ENCODE measurements around the gene RAPGEF3.

The RAPGEF3 gene

DNA sequence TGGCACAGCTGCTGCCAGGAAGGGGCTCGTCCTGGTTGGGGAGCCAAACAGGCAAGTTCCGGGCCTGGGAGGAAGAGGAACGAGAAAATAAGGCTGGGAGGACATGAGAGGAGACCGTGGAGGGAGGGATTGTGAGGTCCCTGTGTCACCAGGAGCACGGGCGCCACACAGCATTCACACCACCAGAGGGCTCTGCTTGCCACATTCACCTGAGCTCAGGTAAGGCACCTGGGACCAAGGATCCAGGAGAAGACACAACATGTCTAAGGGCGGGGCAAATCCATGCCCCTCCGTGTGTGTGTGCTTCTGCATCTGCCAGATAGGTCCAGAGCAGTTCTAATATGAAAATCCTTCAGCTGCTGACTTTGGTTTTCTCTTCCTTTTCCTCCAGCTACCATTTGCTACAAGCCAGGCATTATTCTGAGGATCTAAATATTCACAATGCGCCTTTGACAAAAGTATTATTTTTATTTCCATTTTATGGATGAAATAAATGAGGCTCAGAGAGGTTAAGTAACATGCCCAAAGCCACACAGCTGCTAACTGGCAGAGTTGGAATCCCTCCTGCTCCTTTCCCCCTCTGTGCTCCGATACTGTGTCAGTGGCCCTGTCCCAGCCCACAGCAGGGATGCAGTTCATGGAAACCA is 14.6 kb downstream of the RAPGEF3 start:
- no peaks in the 10 kb centered on the region for H3K27me3 ChIP-seq (ENCODE audit: control insufficient read depth in 2 of 2, insufficient read depth in 2 of 2, low read length in 2 of 2)
- no peak overlapping the region for H3K9ac ChIP-seq (ENCODE audit: low read depth in 1 of 2, low read length in 2 of 2)
- no peaks in the 10 kb centered on the region for H3K9me3 ChIP-seq (ENCODE audit: control insufficient read depth in 2 of 2, low read length in 2 of 2)
- H3K4me3 ChIP-seq (ENCODE audit: low read length in 2 of 2): no peak overlapping the region
- H3K36me3 ChIP-seq (ENCODE audit: control insufficient read depth in 2 of 2, insufficient read depth in 2 of 2, low read length in 2 of 2): no peaks in the 10 kb centered on the region
- H3K4me1 ChIP-seq (ENCODE audit: control insufficient read depth in 2 of 2, insufficient read depth in 2 of 2, low read length in 2 of 2): peaks cover 18 to 20% of the 10 kb centered on the region in 2 donors
- H3K27ac ChIP-seq (ENCODE audit: low read depth in 2 of 2, low read length in 2 of 2): no peak overlapping the region

GRCh38 chr12:47743311-47743860 is 15.3 kb downstream of the RAPGEF3 start:
- H3K36me3 ChIP-seq (ENCODE audit: control insufficient read depth in 2 of 2, insufficient read depth in 2 of 2, low read length in 2 of 2): no peaks in the 10 kb centered on the region
- peaks cover 18 to 20% of the 10 kb centered on the region in 2 donors for H3K4me1 ChIP-seq (ENCODE audit: control insufficient read depth in 2 of 2, insufficient read depth in 2 of 2, low read length in 2 of 2)
- no peak overlapping the region for H3K9ac ChIP-seq (ENCODE audit: low read depth in 1 of 2, low read length in 2 of 2)
- H3K27me3 ChIP-seq (ENCODE audit: control insufficient read depth in 2 of 2, insufficient read depth in 2 of 2, low read length in 2 of 2): no peaks in the 10 kb centered on the region
- H3K4me3 ChIP-seq (ENCODE audit: low read length in 2 of 2): no peak overlapping the region
- no peak overlapping the region for H3K27ac ChIP-seq (ENCODE audit: low read depth in 2 of 2, low read length in 2 of 2)
- H3K9me3 ChIP-seq (ENCODE audit: control insufficient read depth in 2 of 2, low read length in 2 of 2): no peaks in the 10 kb centered on the region

- Histone ChIP-seq H3K27ac (ENCODE audit: low read depth in 2 of 2, low read length in 2 of 2) (no peak overlapping the region), H3K36me3 (ENCODE audit: control insufficient read depth in 2 of 2, insufficient read depth in 2 of 2, low read length in 2 of 2) (no peaks in the 10 kb centered on the region), H3K9me3 (ENCODE audit: control insufficient read depth in 2 of 2, low read length in 2 of 2) (no peaks in the 10 kb centered on the region), H3K4me3 (ENCODE audit: low read length in 2 of 2) (no peak overlapping the region), H3K9ac (ENCODE audit: low read depth in 1 of 2, low read length in 2 of 2) (no peak overlapping the region), H3K4me1 (ENCODE audit: control insufficient read depth in 2 of 2, insufficient read depth in 2 of 2, low read length in 2 of 2) (peaks cover 18 to 20% of the 10 kb centered on the region in 2 donors), H3K27me3 (ENCODE audit: control insufficient read depth in 2 of 2, insufficient read depth in 2 of 2, low read length in 2 of 2) (no peaks in the 10 kb centered on the region)
Observed at GRCh38 chr12:47742253-47742825, 16.3 kb downstream of the RAPGEF3 start.

- Histone ChIP-seq H3K4me3 (ENCODE audit: low read length in 2 of 2) (no peak overlapping the region), H3K4me1 (ENCODE audit: control insufficient read depth in 2 of 2, insufficient read depth in 2 of 2, low read length in 2 of 2) (peaks cover 23 to 26% of the 10 kb centered on the region in 2 donors), H3K9ac (ENCODE audit: low read depth in 1 of 2, low read length in 2 of 2) (no peak overlapping the region), H3K27ac (ENCODE audit: low read depth in 2 of 2, low read length in 2 of 2) (peak overlapping the region; percentile 10 to 70), H3K27me3 (ENCODE audit: control insufficient read depth in 2 of 2, insufficient read depth in 2 of 2, low read length in 2 of 2) (no peaks in the 10 kb centered on the region), H3K9me3 (ENCODE audit: control insufficient read depth in 2 of 2, low read length in 2 of 2) (no peaks in the 10 kb centered on the region), H3K36me3 (ENCODE audit: control insufficient read depth in 2 of 2, insufficient read depth in 2 of 2, low read length in 2 of 2) (no peaks in the 10 kb centered on the region)
Observed at GRCh38 chr12:47741340-47741703, 17.4 kb downstream of the RAPGEF3 start.

DNA sequence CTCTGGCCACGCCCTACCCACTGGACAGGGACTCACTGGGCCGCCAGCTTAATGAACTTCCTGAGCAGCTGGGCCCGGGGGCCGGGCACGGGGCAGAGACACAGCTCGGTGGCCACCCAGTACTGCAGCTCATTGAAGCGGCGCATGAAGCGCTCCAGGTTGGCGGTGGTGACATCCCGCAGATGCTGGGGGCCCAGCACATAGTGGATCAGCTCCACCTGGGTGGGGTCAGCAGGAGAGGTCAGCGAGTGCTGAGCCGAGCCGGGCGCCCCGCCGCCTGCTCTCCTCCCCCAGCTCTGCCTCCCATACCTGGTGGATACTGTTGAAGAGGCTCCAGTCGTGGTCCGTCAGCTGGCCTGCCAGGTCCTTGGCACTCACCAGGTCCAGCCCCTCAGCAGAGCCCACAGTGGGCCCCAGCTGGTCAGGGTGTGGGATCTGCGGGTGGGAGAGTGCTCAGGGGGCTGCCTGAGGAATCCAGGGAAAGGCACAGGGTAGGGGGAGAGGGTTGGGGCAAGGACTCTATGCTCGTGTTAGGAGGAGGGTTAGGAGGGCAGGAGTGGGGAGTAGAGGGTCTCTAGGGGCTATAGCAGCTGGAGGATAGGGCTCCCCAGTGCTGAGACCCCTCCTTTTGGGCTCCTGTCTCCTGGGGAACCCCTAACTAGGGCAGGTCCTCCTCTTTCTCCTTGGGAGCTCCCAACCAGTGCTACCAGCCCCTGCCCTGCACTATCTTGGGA is 17.9 kb downstream of the RAPGEF3 start:
- Histone ChIP-seq H3K4me3 (ENCODE audit: low read length in 2 of 2) (no peak overlapping the region), H3K4me1 (ENCODE audit: control insufficient read depth in 2 of 2, insufficient read depth in 2 of 2, low read length in 2 of 2) (peaks cover 29 to 31% of the 10 kb centered on the region in 2 donors), H3K36me3 (ENCODE audit: control insufficient read depth in 2 of 2, insufficient read depth in 2 of 2, low read length in 2 of 2) (no peaks in the 10 kb centered on the region), H3K27ac (ENCODE audit: low read depth in 2 of 2, low read length in 2 of 2) (peak overlapping the region; percentile 10 to 70), H3K27me3 (ENCODE audit: control insufficient read depth in 2 of 2, insufficient read depth in 2 of 2, low read length in 2 of 2) (no peaks in the 10 kb centered on the region), H3K9me3 (ENCODE audit: control insufficient read depth in 2 of 2, low read length in 2 of 2) (no peaks in the 10 kb centered on the region), H3K9ac (ENCODE audit: low read depth in 1 of 2, low read length in 2 of 2) (no peak overlapping the region)

GRCh38 chr12:47739979-47740378 is 18.7 kb downstream of the RAPGEF3 start:
- no peaks in the 10 kb centered on the region for H3K9me3 ChIP-seq (ENCODE audit: control insufficient read depth in 2 of 2, low read length in 2 of 2)
- H3K4me3 ChIP-seq (ENCODE audit: low read length in 2 of 2): no peak overlapping the region
- H3K27ac ChIP-seq (ENCODE audit: low read depth in 2 of 2, low read length in 2 of 2): peak overlapping the region in 1 of 2 donors; percentile 65
- H3K27me3 ChIP-seq (ENCODE audit: control insufficient read depth in 2 of 2, insufficient read depth in 2 of 2, low read length in 2 of 2): no peaks in the 10 kb centered on the region
- H3K9ac ChIP-seq (ENCODE audit: low read depth in 1 of 2, low read length in 2 of 2): no peak overlapping the region
- peaks cover 32 to 33% of the 10 kb centered on the region in 2 donors for H3K4me1 ChIP-seq (ENCODE audit: control insufficient read depth in 2 of 2, insufficient read depth in 2 of 2, low read length in 2 of 2)
- no peaks in the 10 kb centered on the region for H3K36me3 ChIP-seq (ENCODE audit: control insufficient read depth in 2 of 2, insufficient read depth in 2 of 2, low read length in 2 of 2)

DNA sequence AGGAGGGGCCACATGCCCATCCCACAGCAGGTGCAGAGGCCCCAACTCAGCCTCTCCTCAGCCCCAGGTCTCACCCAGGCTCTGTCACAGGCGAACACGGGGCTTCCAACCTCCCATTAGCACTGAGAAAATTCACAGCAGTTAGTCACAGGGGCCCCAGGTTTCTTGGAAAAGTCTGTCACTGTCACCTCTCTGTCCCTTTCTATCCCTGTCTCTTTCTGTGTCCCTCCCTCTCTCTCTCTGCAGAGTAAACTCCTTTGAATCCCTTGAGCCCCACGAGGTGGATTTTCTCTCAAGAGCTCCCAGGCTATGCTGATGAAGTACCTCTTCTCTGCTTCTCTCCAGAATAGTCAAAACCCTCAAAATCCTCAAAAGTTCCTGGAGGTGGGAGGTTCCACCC is 19.4 kb downstream of the RAPGEF3 start:
- Histone ChIP-seq H3K27me3 (ENCODE audit: control insufficient read depth in 2 of 2, insufficient read depth in 2 of 2, low read length in 2 of 2) (no peaks in the 10 kb centered on the region), H3K9me3 (ENCODE audit: control insufficient read depth in 2 of 2, low read length in 2 of 2) (no peaks in the 10 kb centered on the region), H3K4me1 (ENCODE audit: control insufficient read depth in 2 of 2, insufficient read depth in 2 of 2, low read length in 2 of 2) (peaks cover 34 to 36% of the 10 kb centered on the region in 2 donors), H3K9ac (ENCODE audit: low read depth in 1 of 2, low read length in 2 of 2) (no peak overlapping the region), H3K4me3 (ENCODE audit: low read length in 2 of 2) (no peak overlapping the region), H3K27ac (ENCODE audit: low read depth in 2 of 2, low read length in 2 of 2) (no peak overlapping the region), H3K36me3 (ENCODE audit: control insufficient read depth in 2 of 2, insufficient read depth in 2 of 2, low read length in 2 of 2) (no peaks in the 10 kb centered on the region)

- H3K27ac ChIP-seq (ENCODE audit: low read depth in 2 of 2, low read length in 2 of 2): peak overlapping the region; percentile 61 to 72
- no peak overlapping the region for H3K9ac ChIP-seq (ENCODE audit: low read depth in 1 of 2, low read length in 2 of 2)
Observed at GRCh38 chr12:47737936-47738594, 20.6 kb downstream of the RAPGEF3 start.

GRCh38 chr12:47736877-47737676 is 21.6 kb downstream of the RAPGEF3 start:
- H3K9me3 ChIP-seq (ENCODE audit: control insufficient read depth in 2 of 2, low read length in 2 of 2): no peaks in the 10 kb centered on the region
- H3K27me3 ChIP-seq (ENCODE audit: control insufficient read depth in 2 of 2, insufficient read depth in 2 of 2, low read length in 2 of 2): no peaks in the 10 kb centered on the region
- H3K4me1 ChIP-seq (ENCODE audit: control insufficient read depth in 2 of 2, insufficient read depth in 2 of 2, low read length in 2 of 2): peaks cover 31 to 34% of the 10 kb centered on the region in 2 donors
- peak overlapping the region in 1 of 2 donors; percentile 20 for H3K4me3 ChIP-seq (ENCODE audit: low read length in 2 of 2)
- H3K36me3 ChIP-seq (ENCODE audit: control insufficient read depth in 2 of 2, insufficient read depth in 2 of 2, low read length in 2 of 2): no peaks in the 10 kb centered on the region
- peak overlapping the region; percentile 61 to 72 for H3K27ac ChIP-seq (ENCODE audit: low read depth in 2 of 2, low read length in 2 of 2)
- peak overlapping the region in 1 of 2 donors; percentile 23 for H3K9ac ChIP-seq (ENCODE audit: low read depth in 1 of 2, low read length in 2 of 2)

More at GRCh38 chr12:47737936-47738594, 20.6 kb downstream of the RAPGEF3 start:
- peaks cover 31 to 34% of the 10 kb centered on the region in 2 donors for H3K4me1 ChIP-seq (ENCODE audit: control insufficient read depth in 2 of 2, insufficient read depth in 2 of 2, low read length in 2 of 2)
- no peaks in the 10 kb centered on the region for H3K9me3 ChIP-seq (ENCODE audit: control insufficient read depth in 2 of 2, low read length in 2 of 2)
- no peaks in the 10 kb centered on the region for H3K36me3 ChIP-seq (ENCODE audit: control insufficient read depth in 2 of 2, insufficient read depth in 2 of 2, low read length in 2 of 2)
- H3K27me3 ChIP-seq (ENCODE audit: control insufficient read depth in 2 of 2, insufficient read depth in 2 of 2, low read length in 2 of 2): no peaks in the 10 kb centered on the region
- H3K4me3 ChIP-seq (ENCODE audit: low read length in 2 of 2): no peak overlapping the region

Data from mucosa of rectum (tissue), 2 donors.